Dermis blood vessel endothelial cell (primary cell): ENCODE measurements around the gene GALC. TPM values are rescaled to one million over a fixed set of nuclear protein-coding genes. Genes with fewer than 3 reads are reported as not detected.

Source experiments
- DNase-seq: peaks from one replicate; pipeline ENCODE4 v3.0.0; 2010
- total RNA-seq: library from RNA; depleted of rRNA; stranded (reverse); fragments of >200 nt; gene quantifications from 2 replicates; pipeline ENCODE4 v1.2.3, GENCODE V29; 2014

Gene GALC
- total RNA-seq, 1 donor from 2014 or later = 16.8 TPM

DNA sequence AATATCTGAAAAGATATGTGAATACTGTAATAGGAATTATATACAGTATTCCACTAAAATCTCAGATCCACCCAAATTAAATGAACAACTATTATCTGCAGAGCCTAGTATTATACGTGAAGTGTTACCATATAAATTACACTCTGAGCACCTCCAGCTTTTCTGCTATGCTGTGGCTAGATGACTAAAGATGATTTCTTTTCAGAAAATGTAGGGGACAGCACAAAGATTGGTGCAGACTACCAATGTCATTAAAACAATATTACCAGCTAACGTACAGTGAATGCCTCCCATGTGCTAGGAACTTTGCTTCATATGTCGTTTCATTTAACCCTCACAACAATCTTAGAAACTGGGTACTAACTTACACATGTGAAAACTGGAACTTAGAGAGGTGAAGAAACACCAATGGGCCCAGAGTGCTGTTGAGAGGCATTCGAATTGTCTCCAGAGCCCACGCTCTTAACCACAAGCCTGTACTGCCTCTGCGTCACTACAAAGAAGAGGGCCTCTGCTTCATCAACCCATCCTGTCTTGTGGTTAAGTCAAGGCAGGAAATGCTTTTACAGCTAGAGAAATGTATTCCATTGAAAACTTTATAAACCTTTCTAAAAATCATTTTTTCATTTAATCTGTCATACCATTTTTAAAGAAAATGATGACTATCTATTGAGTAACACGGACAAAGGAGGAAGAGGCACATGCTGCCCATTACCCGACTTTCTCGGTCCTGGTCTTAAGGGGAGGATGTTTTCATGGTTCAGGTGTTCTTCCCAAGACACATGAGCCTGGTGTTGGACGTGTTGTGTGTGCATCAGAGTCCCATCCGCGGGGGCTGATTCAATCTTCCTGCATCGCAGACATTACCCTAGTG lies 13.2 kb upstream of the GALC start:
- no peak for DNase-seq

DNA sequence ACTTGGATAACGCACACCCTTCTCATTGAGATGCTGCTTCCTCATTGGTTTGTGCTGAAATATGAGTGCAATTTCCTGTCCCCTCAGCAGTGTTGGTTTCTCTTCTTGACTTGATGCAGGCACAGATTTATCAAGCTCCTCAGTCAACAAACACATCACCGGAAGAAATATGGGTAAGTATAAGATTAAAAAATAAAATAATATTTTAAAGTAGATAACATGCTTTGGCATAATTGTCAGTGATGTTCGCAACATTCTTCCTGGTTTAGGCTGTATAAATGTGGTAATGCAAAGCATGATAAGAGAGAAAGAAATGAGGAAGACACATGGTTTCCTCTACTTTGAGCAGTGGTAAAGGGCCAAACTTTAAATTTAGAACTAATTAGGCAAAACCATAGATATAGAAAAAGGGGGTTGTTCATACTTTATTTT lies 12.1 kb upstream of the GALC start, which contains the start of gene GPR65:
Gene GPR65, plus strand, starts transcription at position 86 of the 432 bp plus-strand sequence. CDS start 5,713 bp downstream, outside the sequence.
- peak; percentile 12 for DNase-seq

DNA sequence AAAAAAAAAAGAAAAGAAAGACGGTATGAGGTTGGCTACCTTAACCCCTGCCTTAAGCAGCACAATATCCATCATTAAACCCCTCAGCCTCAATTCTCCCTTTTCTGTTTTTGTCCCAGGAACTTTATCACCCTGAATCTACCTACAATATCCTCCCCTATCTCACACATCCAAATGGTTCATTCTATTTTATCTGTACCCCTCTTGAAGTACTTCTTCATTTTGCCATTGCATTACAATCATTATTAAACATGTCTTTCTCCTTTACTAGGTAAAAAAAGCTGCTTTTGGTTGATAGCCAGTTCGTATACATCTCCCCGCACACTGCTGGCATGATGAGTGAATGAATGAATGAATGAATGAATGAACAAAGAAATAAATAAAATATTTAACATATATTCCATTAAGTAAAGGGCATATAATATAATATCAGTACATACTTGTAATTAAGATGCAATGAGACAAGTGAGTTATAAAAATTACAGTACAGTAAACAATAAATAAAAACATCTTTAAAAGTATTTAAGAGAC lies 11.6 kb upstream of the GALC start:
- no peak for DNase-seq

DNA sequence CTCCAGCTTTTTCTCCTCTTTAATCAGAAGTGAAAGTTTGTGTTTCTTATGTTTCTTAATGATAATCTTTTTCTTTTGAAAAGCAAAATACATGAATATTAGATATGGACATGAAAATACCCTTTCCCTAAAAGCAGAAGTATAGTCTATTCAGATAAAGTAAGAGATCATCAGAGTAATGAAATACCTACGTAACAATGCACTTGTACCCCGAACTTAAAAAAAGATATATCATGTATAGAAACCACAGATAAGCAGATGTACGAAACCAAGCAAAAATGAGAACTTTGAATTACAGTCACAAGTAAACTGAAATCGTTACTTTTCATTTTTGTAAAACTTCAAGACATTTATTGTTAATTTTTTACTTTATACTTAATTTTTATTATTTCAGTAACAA lies 10.4 kb upstream of the GALC start:
- DNase-seq = no peak

DNA sequence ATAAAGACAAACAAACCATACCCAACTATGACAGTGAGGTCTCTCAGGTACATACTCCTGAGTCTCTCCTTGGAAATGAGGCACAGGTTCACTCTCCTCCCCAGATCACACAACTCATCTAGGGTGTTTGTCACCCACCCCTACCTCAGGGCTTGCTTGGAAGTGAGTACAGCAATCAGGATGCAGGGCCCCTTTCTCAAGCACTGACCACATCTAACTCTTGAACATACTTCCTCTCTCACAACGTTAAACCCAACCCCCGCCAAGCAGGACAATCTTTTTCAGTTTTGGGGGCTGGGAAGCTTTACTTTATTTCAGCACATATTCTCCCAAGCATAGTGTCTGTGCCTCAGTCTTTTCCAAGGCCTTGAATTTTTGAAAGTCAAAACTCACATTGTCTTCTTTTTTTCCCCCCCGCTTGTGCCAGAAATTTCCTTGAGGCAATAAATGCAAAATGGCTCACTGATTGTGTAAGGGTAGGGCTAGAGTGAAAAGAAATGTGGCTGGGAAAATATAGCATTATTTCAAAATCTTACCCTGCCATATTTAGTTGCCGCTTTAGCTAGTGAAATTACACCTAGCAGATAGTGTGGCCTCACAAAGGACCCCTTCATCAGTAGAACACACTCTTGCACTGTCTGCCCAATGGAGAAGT lies 9.6 kb upstream of the GALC start:
- no peak for DNase-seq

DNA sequence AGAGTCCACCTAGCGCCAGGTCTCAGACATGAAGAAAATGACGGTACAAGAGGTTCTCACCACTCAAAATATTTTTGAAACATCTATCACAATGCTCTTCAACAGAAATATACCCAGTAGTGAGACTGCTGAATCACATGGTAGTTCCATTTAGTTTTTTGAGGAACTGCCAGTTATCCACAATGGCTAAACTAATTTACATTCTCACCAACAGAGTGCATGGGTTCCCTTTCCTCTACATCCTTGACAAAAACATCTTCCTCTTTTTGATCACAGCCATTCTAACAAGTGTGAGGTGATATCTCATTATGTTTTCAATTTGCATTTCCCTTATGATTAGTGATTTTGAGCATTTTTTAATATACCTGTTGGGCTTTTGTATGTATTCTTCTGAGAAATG lies 6.3 kb upstream of the GALC start:
- no peak for DNase-seq

DNA sequence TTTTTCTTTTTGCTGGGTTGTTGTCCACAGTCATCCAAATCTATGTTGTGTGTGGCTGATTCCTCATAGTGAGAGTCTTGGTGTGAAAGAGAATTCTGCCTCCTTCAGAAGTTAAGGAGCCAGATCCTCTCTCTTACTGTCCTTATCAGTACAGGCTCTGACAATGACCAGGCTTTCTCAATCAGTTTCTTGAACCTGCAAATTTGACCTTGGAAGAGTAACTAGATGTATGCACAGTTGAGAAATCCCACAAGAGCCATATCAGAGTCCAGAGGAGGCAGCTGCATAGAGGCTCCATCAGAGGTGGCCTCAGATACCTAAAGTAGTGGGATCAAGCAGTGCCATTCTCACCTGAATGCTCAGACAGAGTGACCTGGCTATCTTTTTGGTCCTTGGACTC lies 5.5 kb upstream of the GALC start:
- DNase-seq = no peak

DNA sequence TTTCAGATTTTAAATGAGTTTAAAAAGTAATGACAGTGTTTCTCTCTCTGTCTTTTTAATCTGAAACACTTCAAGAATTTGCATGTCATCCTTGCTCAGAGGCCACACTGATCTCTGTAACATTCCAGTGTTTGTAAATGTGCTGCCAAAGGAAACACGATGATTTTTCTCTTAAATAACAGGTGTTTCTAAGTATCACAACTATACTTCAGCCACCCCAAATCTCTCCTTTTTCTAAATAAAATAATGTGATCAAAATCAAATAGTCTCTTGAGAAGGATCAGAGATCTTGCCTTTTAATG lies 3.3 kb upstream of the GALC start:
- no peak for DNase-seq

DNA sequence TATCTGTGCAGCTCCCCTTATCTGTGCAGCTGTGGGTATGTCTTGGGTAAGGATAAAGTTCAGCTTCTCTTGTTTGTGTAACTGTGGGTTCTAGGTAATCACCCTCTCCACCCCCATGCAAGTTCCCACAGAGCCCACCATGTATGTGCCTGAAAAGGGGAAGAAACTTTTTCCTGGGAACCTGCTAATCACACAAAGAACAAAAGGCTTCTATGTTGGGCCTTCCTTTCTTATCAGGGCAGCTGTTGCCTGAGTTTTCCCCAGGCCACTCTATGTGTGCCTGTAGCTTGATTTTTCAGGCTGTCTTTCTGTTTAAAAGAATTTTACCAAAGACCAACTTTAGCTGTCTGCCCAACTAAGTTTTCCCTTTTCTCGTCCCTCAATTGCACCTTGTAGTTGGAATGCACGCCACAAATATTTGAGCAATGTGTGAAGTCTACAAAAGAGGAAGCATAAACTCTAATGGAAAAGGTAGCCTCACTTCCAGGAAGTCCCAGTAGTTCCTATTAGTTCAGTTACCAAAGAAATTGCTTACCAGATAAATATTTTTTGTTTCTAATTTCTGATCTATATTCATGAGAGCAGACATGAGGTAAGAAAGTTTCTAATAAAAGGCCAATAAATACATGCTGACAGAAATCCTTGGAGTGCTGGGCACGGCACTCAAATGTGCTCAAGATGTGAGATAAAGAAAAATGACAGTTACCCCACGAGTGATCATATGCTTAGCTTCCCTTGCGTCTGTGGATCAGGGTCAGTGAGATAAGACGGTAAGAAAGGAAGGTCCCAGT lies 2.7 kb upstream of the GALC start:
- no peak for DNase-seq

DNA sequence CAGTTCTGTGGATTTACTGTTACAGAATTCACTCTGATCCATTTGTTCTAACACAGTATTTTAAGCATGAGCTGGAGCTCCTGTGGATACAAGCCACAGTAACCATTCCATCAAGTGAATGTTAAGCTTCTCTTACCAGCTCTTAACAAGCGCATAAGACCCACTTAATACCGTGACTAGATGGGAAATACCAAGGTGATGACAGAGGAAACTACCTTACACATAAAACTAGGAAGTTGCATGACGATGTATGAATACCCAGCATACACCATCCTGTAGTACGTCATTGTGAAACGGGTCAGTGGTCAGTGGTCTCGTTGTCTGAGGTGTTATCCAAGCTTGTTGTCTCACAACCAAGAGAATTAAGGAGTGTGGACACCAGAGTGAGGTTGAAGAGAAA lies 2.0 kb upstream of the GALC start:
- DNase-seq = no peak

DNA sequence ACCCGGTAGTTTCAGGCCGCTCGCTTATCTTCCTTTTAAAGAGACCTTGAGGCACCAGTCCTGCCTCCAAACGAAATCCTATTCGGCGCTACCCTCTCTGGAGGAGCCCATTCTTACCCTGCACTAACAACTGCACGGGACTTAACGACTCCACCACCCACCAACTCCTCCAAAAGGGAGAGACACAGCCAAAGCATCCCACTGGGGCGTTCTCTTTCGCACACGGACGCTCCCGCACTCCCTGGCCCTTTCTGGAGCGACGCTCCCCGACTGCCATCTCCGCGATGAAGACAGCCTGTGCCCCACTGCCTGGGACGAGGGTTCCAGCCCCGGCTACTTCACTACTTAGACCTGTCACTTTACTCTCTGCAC lies 650 bp downstream of the GALC start:
- DNase-seq = peak; percentile 41

DNA sequence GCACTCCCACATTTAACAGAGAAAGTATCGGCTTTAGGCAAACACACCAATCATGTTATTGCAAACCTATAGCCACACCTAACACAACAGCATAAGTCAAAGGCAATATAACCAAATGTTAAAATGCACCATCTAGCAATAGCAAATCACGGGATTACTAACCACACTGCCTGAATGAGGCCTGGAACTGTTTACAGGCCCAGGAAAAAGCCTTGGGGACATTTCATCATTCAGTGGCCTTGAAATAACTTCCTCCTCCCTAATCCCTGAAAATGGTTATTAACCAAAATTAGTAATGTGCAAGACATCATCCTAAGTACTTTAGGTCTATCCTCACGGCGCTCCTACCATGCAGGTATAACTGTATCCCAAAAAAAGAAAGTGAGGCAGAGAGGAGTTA lies 2.3 kb downstream of the GALC start:
- DNase-seq = no peak

DNA sequence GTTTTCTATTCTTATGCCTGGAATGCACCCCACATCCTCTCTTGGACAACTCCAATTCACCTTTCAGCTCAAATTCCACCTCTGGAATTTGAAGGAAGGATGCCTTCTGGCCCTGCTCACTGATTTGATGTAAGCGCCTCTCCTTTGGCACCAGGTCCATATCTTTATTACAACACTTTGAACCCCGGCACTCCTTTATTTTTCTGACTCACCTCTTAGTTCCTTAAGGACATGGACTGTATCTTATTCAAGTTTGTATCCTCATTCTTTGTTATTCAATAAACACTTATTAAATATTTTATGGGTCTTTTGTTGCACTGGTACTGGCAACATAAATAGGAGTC lies 3.1 kb downstream of the GALC start:
- DNase-seq = no peak

DNA sequence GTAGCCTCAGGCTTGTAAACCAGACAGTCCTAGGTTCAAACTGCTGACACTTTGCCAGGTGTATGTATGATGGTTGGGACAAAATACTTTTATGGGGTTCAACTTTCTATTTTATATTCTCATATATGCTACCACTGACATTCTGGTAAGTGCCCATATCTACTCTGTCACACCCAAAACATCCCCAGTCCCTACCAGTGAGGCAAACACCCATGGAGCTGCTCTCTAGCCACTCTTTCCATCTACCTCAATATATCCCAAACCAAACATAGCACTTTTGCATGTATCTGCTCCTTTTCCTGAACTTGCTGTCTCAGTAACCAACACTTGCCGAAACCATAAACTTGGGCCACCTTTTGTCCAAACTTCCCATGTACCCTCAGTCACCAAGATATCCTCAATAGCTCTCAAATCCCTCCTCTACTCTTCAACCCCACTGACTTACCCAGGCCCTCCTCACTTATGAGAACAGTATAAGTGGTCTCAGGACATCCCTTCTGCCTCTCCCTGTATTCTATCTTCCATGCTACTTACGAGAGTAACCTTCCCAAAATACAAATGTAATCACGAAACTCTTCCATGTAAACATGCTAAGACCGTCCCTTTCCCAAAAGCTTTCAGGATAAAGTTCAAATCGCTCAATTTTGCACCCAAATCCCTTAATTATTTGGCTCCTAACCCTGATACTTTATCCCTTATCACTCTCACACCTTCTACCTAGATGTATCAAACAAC lies 3.6 kb downstream of the GALC start:
- DNase-seq = no peak

DNA sequence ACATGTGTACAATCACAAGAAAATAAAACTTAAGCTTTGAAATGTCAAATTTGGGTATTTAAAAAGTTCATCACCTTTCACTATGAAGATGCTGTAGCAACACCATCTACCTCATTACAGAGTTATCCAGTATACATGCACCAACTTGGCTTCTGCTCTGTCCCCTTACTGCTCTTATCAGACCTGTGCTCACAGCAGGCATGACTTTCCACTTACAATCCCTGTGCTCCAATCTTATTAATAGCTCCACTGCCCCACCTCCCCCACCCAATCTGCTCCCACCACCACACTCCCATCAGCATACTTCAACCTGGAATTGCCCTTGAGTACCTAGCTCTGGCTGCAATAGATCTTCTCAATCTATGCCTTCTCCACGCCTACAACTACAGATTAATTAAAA lies 13.3 kb downstream of the GALC start:
- DNase-seq = no peak

DNA sequence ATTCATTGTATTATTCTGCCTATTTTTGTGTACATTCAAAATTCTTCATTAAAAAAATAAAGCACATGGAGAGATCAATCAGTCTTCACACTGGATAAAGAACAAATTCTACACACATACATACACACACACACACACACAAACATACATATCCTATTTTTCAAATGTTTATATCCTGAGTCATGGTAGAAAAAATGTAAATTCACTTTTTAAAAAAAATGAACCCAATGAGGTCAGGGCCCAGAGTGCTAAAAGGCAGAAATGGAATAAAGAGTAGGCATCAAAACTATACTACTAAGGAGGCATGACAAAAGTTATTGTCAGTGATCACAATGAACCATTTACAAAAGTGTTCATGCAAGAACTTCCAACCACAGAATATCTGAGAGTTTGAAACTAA lies 17.3 kb downstream of the GALC start:
- DNase-seq = no peak

DNA sequence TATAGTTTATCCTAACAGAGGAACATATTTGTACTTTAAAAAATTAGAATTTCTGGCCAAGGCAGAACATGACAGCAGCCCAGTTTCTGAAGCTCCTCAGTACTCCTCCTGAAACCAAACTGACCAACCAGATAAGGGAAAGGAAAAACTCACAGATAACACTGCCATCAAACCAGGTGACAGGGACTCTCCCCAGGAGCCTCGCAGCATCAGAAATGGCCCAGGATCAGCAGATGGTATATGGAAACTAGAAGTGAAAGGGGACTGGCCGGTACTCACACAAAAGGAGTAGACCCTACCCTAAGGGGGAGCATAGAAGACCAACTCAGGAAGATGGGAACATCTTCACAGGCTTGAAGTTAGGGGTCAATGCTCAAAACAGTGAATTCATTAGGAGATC lies 22.0 kb downstream of the GALC start:
- DNase-seq = no peak

DNA sequence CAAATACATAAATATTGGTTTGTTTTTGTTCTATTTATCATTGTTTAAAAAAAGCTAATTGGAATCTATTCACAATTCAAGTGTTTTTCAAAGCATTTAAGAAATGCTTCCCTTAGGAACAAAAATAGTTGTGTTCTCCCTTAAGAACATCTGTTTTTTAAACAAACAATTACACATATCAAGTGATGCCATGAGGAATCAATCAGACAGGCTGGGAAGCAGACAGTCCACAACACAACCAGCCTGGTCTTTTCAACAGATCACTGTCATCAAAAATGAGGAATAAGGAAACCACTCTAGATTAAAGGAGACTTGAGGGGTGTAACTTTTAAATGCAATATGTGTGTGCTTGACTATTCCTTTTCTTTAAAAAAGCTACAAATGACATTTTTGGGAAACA lies 25.5 kb downstream of the GALC start:
- no peak for DNase-seq

DNA sequence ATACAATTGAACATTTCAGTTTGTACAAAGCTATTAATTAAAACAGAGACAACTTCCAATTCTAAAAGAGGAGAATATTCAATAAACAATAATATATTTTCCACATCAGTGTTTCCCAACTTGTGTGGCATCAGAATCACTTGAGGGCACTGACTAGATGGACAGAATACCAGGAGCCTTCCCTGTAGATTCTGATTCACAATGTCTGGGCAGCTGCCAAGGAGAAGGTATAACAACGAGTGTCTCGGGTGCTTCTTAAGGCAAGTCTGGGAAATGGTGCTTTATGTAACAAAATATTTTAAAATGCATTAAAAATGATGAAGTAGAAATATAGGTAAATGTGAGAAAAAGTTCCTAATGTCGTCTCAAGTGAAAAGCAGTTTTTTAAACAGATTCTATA lies 26.2 kb downstream of the GALC start:
- no peak for DNase-seq

DNA sequence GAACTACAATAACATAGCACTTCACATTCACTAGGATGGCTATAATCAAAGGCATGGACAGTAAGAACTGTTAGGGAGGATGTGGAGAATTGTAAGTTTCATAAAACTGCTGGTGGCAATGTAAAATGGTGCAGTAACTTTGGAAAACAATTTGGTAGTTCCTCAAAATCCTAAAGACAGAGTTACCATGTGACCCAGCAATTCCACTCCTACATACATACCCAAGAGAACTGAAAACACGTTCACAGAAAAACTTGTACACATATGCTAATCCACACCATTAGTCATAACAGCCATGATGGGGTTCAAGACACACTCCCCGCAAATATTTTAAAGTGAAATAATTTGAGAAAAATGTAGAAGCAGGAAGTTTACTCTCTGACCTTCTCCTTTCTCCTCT lies 31.7 kb downstream of the GALC start:
- DNase-seq = no peak

DNA sequence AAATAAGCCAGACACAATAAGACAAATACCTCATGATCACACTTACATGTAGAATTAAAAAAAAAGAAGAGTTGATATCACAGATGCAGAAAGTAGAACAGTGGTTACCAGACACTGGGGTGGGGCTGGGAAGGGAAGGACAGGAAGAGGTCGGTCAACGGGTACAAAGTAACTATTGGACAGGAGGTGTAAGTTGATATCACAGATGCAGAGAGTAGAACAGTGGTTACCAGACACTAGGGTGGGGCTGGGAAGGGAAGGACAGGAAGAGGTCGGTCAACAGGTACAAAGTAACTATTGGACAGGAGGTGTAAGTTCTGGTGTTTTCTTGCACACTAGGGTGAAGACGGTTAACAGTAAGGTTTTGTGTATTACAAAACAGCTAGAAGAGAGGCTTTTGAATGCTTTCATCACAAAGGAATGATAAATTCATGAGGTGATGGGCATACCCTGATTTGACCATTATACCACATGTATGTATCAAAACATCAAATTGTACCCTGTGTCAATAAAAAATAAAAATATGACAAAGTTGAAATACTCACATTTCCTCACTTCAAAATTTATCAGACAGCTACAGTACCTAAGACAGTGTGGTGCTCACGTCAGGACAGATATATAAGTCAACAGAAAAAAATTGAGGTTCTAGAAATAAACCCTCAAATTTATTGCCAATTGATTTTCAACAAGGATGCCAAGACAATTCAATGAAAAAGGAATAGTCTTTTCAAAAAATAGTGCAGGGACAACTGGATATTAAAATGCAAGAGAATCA lies 32.8 kb downstream of the GALC start:
- DNase-seq = no peak

DNA sequence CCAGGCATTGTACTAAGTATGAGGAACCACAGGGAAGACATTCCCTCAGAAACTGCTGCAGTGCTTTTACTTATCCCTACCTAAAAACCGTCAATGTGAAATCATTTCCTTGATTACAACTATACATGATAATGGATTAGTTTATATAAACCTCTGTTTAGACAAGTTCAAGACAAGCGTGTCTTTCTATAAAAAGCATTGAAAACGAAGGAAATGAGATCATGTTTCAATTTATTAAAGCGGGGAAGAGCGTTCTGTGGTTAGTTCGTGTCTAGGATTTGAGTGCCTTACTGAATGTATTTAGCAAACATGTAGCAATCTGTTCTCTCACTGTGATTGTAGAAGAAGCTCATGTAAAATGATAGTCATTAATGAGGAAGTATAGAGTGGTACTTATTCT lies 37.5 kb downstream of the GALC start:
- peak; percentile 1 for DNase-seq
